GM18951 (cell line): Measurements from ENCODE around the gene USP3.

ENCODE experiments used
- POLR2A ChIP-seq: IDR thresholded peaks from 4 replicates; pipeline ENCODE4 v1.6.1; 2011; ENCODE audit warnings: mild to moderate bottlenecking; ENCODE audit not compliant: insufficient read length, insufficient read depth; ENCODE audit errors: extremely low read depth
- in situ Hi-C: fragments of 300-500 bp; cut with MboI; formaldehyde crosslinking; loops from one replicate; pipeline ENCODE4 v1.12.0; 2022; ENCODE audit warnings: low sequenced_read_pairs, mixed read lengths, inconsistent platforms; ENCODE audit not compliant: unreplicated experiment

Gene USP3

GRCh38 chr15:63628123-63628822 lies 123.9 kb downstream of the USP3 start:
- no peak for TF ChIP-seq POLR2A
- in situ Hi-C loops: no loop called here

DNA sequence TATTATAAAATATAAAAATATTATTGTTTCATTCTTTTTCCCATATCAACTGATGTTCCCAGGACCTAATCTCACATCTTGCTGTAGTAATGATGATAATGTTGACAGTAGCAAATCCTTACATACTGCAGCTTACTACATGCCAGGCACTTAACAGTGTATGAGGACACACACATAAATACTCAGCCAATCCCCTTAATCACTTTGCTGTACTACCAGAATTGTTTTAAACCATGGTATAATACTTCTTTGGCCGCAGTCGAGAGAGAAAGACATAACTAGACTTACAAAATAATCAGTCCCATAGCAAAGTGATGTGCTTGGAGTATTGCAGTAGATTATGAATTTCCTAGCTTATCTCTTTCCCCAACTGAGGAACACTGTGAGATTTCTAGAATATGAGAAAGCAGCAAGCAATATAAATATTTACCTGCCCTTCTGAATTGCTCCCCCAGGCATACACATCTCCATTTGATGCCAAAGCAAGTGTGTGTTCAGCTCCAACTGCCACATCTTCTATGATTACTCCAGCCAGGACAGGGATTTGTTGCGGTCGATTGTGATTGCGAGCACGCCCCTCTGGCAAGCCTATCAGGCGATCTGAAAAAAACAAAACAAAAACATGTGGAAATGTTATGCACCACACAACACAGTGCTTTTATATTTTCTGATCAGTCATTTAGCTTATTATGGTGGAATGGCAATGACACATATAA lies 125.8 kb downstream of the USP3 start:
- TF ChIP-seq POLR2A: no peak
- in situ Hi-C loops: no loop called here

GRCh38 chr15:63633312-63633711 lies 128.9 kb downstream of the USP3 start:
- TF ChIP-seq POLR2A: no peak
- in situ Hi-C loops: no loop called here

GRCh38 chr15:63634154-63634553 lies 129.8 kb downstream of the USP3 start:
- in situ Hi-C loops: no loop called here
- no peak for TF ChIP-seq POLR2A

- in situ Hi-C loops: no loop called here
- no peak for TF ChIP-seq POLR2A
These were observed 132.2 kb downstream of the USP3 start for GRCh38 chr15:63636518-63637061.

DNA sequence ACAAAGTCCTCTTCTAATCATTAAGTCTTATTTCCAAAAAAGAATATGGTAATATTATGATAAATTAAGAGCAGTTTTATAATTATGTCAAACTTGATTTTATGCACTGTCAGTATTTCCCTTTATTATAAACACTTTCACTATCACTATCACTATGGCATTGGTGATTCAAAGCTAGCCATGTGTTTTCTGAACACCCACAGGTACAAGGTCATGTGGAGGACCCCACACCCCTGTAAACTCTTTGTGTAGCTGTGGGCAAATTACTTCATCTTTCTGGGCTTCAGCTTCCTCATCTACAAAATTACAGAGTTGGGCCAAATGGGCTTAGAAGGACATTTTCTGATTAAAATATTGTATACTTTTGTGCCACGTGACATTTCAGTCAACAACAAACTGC lies 134.4 kb downstream of the USP3 start:
- TF ChIP-seq POLR2A: no peak
- in situ Hi-C loops: no loop called here

- in situ Hi-C loops: no loop called here
- TF ChIP-seq POLR2A: no peak
These were observed 135.8 kb downstream of the USP3 start for GRCh38 chr15:63640146-63640545.
